Loucy (cell line): ENCODE results near the gene TES.

ENCODE experiments used
- H2AFZ ChIP-seq: fragments of 200-600 bp; sonication (generic); 2 replicates; pipeline ENCODE4 v1.6.0; 2016; ENCODE audit warnings: antibody characterized with exemption, mild to moderate bottlenecking, low read length, moderate library complexity
- H3F3A ChIP-seq: fragments of 200-600 bp; 2 replicates; pipeline ENCODE4 v1.6.0; 2016; ENCODE audit warnings: antibody characterized with exemption, low read depth, mild to moderate bottlenecking
- H3K27me3 ChIP-seq: fragments of 200-600 bp; sonication (generic); 2 replicates; pipeline ENCODE4 v1.6.1; 2014; ENCODE audit warnings: low read length, mild to moderate bottlenecking; ENCODE audit not compliant: insufficient read depth, poor library complexity, severe bottlenecking
- H3K36me3 ChIP-seq: fragments of 200-600 bp; sonication (generic); 2 replicates; pipeline ENCODE4 v1.6.1; 2016; ENCODE audit warnings: low read length; ENCODE audit not compliant: insufficient read depth
- H3K4me1 ChIP-seq: fragments of 200-600 bp; sonication (generic); 2 replicates; pipeline ENCODE4 v1.5.1; 2014; ENCODE audit warnings: low read length, mild to moderate bottlenecking; ENCODE audit not compliant: insufficient read depth, poor library complexity, severe bottlenecking
- H3K4me2 ChIP-seq: fragments of 200-600 bp; sonication (generic); 2 replicates; pipeline ENCODE4 v1.6.0; 2014; ENCODE audit warnings: antibody characterized with exemption, low read length, low read depth, mild to moderate bottlenecking; ENCODE audit not compliant: poor library complexity, severe bottlenecking
- H3K4me3 ChIP-seq: fragments of 200-600 bp; sonication (generic); 2 replicates; pipeline ENCODE4 v1.5.1; 2014; ENCODE audit warnings: low read length, mild to moderate bottlenecking, mixed read lengths; ENCODE audit not compliant: poor library complexity, severe bottlenecking
- H3K79me2 ChIP-seq: fragments of 200-600 bp; sonication (generic); 2 replicates; pipeline ENCODE4 v1.6.1; 2014; ENCODE audit warnings: low read length; ENCODE audit not compliant: insufficient read depth
- H3K9ac ChIP-seq: fragments of 200-600 bp; sonication (generic); 2 replicates; pipeline ENCODE4 v1.6.0; 2014; ENCODE audit warnings: mild to moderate bottlenecking, low read depth, low read length, moderate library complexity; ENCODE audit not compliant: poor library complexity, severe bottlenecking
- H3K9me2 ChIP-seq: fragments of 200-600 bp; sonication (generic); replicated peaks from 2 replicates; pipeline ENCODE4 v1.6.1; 2016; ENCODE audit warnings: low read depth, low read length, mixed read lengths
- H3K9me3 ChIP-seq: fragments of 200-600 bp; sonication (generic); 2 replicates; pipeline ENCODE4 v1.6.1; 2014; ENCODE audit warnings: mild to moderate bottlenecking, antibody characterized with exemption, low read length, low read depth; ENCODE audit not compliant: insufficient read depth
- H4K20me1 ChIP-seq: fragments of 200-600 bp; sonication (generic); 2 replicates; pipeline ENCODE4 v1.6.0; 2014; ENCODE audit warnings: antibody characterized with exemption, low read length, mild to moderate bottlenecking; ENCODE audit not compliant: insufficient read depth, poor library complexity, severe bottlenecking
- EZH2phosphoT487 ChIP-seq: fragments of 200-600 bp; IDR thresholded peaks from 2 replicates; pipeline ENCODE4 v1.6.1; 2018; ENCODE audit warnings: antibody characterized with exemption, mild to moderate bottlenecking, moderate library complexity, borderline replicate concordance
- TF ChIP-seq, protein P1 (sequence below): fragments of 200-600 bp; sonication (generic); conservative IDR thresholded peaks from 2 replicates; pipeline ENCODE4 v1.5.1; 2014; ENCODE audit warnings: mild to moderate bottlenecking, antibody characterized with exemption, low read length

TES gene

GRCh38 chr7:116226664-116227063, 16.3 kb downstream of the TES start:
- Histone ChIP-seq H3K27me3 (no peaks in the 10 kb centered on the region), H3K4me1 (peaks cover 13% of the 10 kb centered on the region), H3K36me3 (no peaks in the 10 kb centered on the region), H3K9me3 (no peaks in the 10 kb centered on the region), H4K20me1 (no peaks in the 10 kb centered on the region), H3F3A (no peaks in the 10 kb centered on the region), H3K4me3 (no peak overlapping the region), H3K79me2 (no peaks in the 10 kb centered on the region), H3K9ac (no peak overlapping the region), H2AFZ (no peak overlapping the region), H3K9me2 (no peaks in the 10 kb centered on the region), H3K4me2 (no peak overlapping the region)
- TF ChIP-seq EZH2phosphoT487, result no peak
- TF ChIP-seq, protein P1, sequence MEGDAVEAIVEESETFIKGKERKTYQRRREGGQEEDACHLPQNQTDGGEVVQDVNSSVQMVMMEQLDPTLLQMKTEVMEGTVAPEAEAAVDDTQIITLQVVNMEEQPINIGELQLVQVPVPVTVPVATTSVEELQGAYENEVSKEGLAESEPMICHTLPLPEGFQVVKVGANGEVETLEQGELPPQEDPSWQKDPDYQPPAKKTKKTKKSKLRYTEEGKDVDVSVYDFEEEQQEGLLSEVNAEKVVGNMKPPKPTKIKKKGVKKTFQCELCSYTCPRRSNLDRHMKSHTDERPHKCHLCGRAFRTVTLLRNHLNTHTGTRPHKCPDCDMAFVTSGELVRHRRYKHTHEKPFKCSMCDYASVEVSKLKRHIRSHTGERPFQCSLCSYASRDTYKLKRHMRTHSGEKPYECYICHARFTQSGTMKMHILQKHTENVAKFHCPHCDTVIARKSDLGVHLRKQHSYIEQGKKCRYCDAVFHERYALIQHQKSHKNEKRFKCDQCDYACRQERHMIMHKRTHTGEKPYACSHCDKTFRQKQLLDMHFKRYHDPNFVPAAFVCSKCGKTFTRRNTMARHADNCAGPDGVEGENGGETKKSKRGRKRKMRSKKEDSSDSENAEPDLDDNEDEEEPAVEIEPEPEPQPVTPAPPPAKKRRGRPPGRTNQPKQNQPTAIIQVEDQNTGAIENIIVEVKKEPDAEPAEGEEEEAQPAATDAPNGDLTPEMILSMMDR, result no peak

GRCh38 chr7:116227678-116228239, 17.4 kb downstream of the TES start:
- Histone ChIP-seq H3K79me2 (no peaks in the 10 kb centered on the region), H3F3A (no peaks in the 10 kb centered on the region), H3K27me3 (no peaks in the 10 kb centered on the region), H2AFZ (no peak overlapping the region), H4K20me1 (no peaks in the 10 kb centered on the region), H3K9me3 (no peaks in the 10 kb centered on the region), H3K9ac (no peak overlapping the region), H3K9me2 (no peaks in the 10 kb centered on the region), H3K4me1 (peaks cover 24% of the 10 kb centered on the region), H3K4me2 (no peak overlapping the region), H3K4me3 (no peak overlapping the region), H3K36me3 (no peaks in the 10 kb centered on the region)
- TF ChIP-seq, protein P1, result no peak
- no peak for TF ChIP-seq EZH2phosphoT487

DNA sequence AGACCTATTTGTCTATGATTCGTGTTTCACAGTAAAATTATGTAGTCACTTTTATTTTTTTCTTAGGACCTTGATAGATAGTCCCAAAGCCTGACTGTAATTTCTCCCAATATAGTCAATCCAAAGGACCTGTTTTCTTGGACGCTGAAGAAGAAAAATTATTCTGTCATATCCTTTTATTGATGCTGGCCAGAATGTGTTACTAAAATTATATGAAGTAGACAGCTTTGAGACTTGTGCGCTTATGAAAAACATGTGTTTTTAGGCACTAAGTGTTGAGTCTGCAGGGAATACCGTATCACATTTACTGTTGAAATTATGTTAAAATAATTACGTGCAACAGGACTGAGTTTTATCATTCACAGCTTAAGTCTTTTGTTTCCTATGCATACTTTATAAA, 17.9 kb downstream of the TES start:
- no peaks in the 10 kb centered on the region for H3K9me3 ChIP-seq
- no peaks in the 10 kb centered on the region for H3K9me2 ChIP-seq
- no peak overlapping the region for H3K9ac ChIP-seq
- H3F3A ChIP-seq, result no peaks in the 10 kb centered on the region
- peaks cover 27% of the 10 kb centered on the region for H3K4me1 ChIP-seq
- H3K4me2 ChIP-seq, result no peak overlapping the region
- TF ChIP-seq EZH2phosphoT487, result no peak
- TF ChIP-seq, protein P1, result no peak
- H3K27me3 ChIP-seq, result no peaks in the 10 kb centered on the region
- H4K20me1 ChIP-seq, result no peaks in the 10 kb centered on the region
- no peaks in the 10 kb centered on the region for H3K79me2 ChIP-seq
- no peaks in the 10 kb centered on the region for H3K36me3 ChIP-seq
- no peak overlapping the region for H2AFZ ChIP-seq
- no peak overlapping the region for H3K4me3 ChIP-seq
